Activated naive CD8-positive, alpha-beta T cell treated with anti-CD3 and anti-CD28 coated beads for 36 hours (primary cell): ENCODE results near the gene AADACL4. TPM values are rescaled to one million over a fixed set of nuclear protein-coding genes. Genes with fewer than 3 reads are reported as not detected.

Experiments used
- total RNA-seq, 2 experiments: library from RNA; stranded (reverse); gene quantifications; one replicate each; pipeline ENCODE4 v1.2.3, GENCODE V29; 2021

The AADACL4 gene
- total RNA-seq, 2 experiments from 2014 or later = not detected

Other genes starting within 250 kb of the AADACL4 start
- 100 to 1,000 TPM; 163 to 167 TPM for gene DHRS3, start 25.9 kb upstream of the AADACL4 start, total RNA-seq
- gene AADACL3, start 72.0 kb downstream of the AADACL4 start, total RNA-seq = not detected
- gene CFAP107, start 102.1 kb downstream of the AADACL4 start, total RNA-seq = not detected
- not detected for gene PRAMEF12, start 129.7 kb downstream of the AADACL4 start, total RNA-seq
- not detected for gene PRAMEF1, start 147.3 kb downstream of the AADACL4 start, total RNA-seq
- gene PRAMEF11, start 187.3 kb downstream of the AADACL4 start, total RNA-seq = not detected
- gene HNRNPCL1, start 204.6 kb downstream of the AADACL4 start, total RNA-seq = not detected
- not detected for gene PRAMEF2, start 213.0 kb downstream of the AADACL4 start, total RNA-seq
- not detected for gene PRAMEF4, start 242.1 kb downstream of the AADACL4 start, total RNA-seq